Fibroblast of pulmonary artery (primary cell): Measurements from ENCODE around the gene KLHL10.
A peak's percentile ranks its signal among the peaks of the same experiment; 100 is the strongest.

ENCODE experiments used
- DNase-seq: peaks from one replicate; pipeline ENCODE4 v3.0.0-alpha.2; 2010; ENCODE audit warnings: low read depth
- H3K4me3 ChIP-seq: replicated peaks from 2 replicates; pipeline ENCODE4 v1.5.1; 2011; ENCODE audit warnings: low read depth, mild to moderate bottlenecking, control low read depth, low read length, moderate library complexity
- CTCF ChIP-seq: IDR thresholded peaks from 2 replicates; pipeline ENCODE4 v1.5.1; 2011; ENCODE audit warnings: mild to moderate bottlenecking, control low read depth, low read length, inconsistent platforms; ENCODE audit errors: missing control alignments

The KLHL10 gene

DNA sequence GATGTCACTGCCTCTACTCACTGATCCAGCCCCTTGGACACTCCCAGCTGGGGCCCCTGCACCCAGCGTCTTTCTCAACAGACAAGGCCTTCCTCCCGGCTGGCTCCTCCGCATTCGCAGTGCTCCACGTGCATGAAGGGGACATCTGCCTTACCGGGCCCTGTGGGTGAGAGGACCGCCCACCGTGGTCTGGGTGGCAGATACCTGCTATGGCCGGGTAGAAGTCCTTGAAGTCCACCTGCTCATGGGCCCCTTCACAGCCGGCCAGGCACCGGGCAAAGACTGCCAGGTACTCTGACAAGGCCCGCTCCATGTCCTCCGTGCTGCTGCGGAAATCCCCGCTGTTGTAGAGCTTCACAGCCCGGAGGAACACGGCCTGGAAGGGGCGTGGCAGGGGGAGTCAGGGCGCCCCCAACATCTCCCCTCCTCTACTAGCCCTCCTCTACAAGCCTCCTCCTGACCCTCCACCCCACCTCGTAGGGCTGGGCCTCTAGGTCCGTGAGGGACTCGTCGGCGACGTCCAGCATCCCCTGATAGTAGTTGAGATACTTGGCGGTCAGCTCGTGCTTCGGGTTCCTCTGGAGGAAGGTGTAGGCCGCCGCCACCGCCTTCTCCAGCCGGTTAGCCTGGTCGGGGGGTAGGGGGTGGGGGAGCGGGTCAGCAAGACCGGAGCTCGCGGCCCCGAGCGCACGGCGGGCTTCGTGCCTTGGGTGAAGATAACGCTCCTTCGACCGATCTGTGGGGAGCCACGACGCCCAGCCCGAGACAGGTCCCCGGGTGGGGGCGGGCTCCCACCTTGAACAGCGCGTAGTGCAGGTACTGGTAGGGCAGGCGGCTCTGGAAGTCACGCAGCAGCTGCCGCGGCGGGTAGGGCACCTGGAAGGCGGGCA is 26.7 kb upstream of the KLHL10 start:
- TF ChIP-seq CTCF: no peak
- DNase-seq: no peak
- peak overlapping the region; percentile 86 for H3K4me3 ChIP-seq

GRCh38 chr17:41811549-41812380 is 25.9 kb upstream of the KLHL10 start, which contains the start of gene P3H4:
TSS of gene P3H4 (minus strand) at chr17:41811949. CDS start at chr17:41811915, 34 bp downstream.
- peak within 1 kb of the TSS; percentile 86 for H3K4me3 ChIP-seq
- peak; percentile 50 for TF ChIP-seq CTCF
- DNase-seq: peak; percentile 80

DNA sequence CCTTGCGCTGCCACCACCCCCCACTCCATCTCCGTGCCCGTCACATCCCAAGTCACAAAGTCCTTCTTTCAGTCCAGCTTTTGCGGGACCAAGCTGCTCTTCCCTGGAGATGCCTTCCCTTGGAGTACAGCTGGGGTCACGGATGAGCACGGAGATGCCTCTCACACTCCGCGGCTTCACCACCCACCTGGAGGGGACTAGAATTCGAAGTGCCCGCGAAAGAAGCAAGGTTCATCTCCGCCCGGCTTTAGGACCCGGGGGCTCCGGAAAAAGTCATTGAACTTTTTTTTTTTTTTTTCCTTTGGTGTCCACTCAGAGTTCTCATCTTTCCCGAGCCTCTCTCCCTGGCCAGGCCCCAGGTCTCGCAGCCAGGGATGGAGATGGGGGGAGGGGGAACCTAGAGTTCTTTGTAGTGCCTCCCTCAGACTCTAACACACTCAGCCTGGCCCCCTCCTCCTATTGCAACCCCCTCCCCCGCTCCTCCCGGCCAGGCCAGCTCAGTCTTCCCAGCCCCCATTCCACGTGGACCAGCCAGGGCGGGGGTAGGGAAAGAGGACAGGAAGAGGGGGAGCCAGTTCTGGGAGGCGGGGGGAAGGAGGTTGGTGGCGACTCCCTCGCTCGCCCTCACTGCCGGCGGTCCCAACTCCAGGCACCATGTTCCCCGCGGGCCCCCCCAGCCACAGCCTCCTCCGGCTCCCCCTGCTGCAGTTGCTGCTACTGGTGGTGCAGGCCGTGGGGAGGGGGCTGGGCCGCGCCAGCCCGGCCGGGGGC is 25.1 kb upstream of the KLHL10 start, which contains the start of gene FKBP10:
TSS of gene FKBP10 (plus strand) at position 624 of the 771 bp plus-strand sequence. CDS start at position 655, 31 bp downstream.
- no peak for TF ChIP-seq CTCF
- H3K4me3 ChIP-seq: peak within 1 kb of the TSS; percentile 86
- DNase-seq: peak; percentile 88

DNA sequence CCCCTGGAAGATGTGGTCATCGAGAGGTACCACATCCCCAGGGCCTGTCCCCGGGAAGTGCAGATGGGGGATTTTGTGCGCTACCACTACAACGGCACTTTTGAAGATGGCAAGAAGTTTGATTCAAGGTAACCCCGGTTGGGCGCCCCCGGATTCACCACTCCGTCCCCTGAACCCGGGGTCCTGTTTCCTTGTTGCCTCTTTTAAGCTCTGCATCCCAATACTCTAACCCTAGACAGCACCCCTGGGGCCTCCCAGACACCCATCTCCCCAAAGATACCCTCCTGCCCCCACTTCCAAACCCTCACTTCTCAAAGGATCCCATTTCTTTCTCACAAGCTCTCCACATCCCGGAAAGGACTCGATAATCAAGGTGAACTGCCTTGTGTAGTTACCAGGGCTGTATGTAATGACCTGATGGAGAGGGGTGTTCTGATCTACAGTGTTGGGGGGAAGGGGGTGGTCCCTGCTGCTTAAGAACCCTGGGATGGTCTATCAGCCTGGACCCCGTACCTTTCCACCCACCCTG is 24.4 kb upstream of the KLHL10 start:
- no peak for TF ChIP-seq CTCF
- peak overlapping the region; percentile 86 for H3K4me3 ChIP-seq
- DNase-seq: no peak

GRCh38 chr17:41813699-41814124 is 23.9 kb upstream of the KLHL10 start:
- TF ChIP-seq CTCF: no peak
- DNase-seq: no peak
- H3K4me3 ChIP-seq: peak overlapping the region; percentile 86

DNA sequence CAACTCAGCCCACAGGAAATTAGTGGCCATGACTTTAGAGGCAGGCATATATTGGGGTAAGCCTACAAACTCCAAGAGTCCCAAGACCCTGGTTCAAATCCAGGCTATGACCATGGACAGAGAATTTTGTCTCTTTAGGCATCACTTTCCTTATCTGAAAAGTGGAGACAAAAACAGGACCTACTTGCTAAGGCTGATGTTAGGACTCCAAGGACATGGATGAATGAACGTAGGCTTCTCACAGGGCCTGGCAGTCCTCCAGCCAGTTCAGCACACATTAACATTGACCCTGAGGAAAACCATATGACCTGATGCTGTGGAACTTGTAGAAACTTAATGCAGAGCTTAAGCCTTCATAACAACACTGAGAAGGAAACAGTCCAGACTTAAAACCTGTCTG is 23.4 kb upstream of the KLHL10 start:
- peak overlapping the region; percentile 86 for H3K4me3 ChIP-seq
- peak; percentile 41 for DNase-seq
- TF ChIP-seq CTCF: no peak
